NB4 (cell line): ENCODE measurements around the gene SH3D19.
"Not testable (repeated sequence)": the region's sequence is repeated elsewhere in the genome, so short reads cannot be mapped to it uniquely, and the experiment has no call there.

Experiments used
- DNase-seq: peaks from one replicate; pipeline ENCODE4 v3.0.0; 2010; ENCODE audit warnings: low read depth
- H3K4me3 ChIP-seq: one replicate; pipeline ENCODE4 v1.5.1; 2011; ENCODE audit warnings: mild to moderate bottlenecking, low read depth, low read length, moderate library complexity
- CTCF ChIP-seq: IDR thresholded peaks from one replicate; pipeline ENCODE4 v1.5.1; 2012; ENCODE audit warnings: low read depth, low read length
- MAX ChIP-seq: IDR thresholded peaks from 2 replicates; pipeline ENCODE4 v1.6.1; 2011; ENCODE audit warnings: low read depth, low read length
- MYC ChIP-seq: IDR thresholded peaks from 2 replicates; pipeline ENCODE4 v1.6.1; 2011; ENCODE audit warnings: low read depth, low read length
- POLR2A ChIP-seq: IDR thresholded peaks from 2 replicates; pipeline ENCODE4 v1.6.1; 2011; ENCODE audit warnings: mild to moderate bottlenecking; ENCODE audit not compliant: insufficient read length; ENCODE audit errors: extremely low read depth

The SH3D19 gene

GRCh38 chr4:151263455-151263854 is 62.0 kb downstream of the SH3D19 start:
- no peak for DNase-seq
- TF ChIP-seq CTCF (no peak), POLR2A (no peak), MAX (no peak), MYC (no peak)
- no peak overlapping the region for H3K4me3 ChIP-seq

- TF ChIP-seq MYC (no peak), POLR2A (no peak), MAX (no peak), CTCF (no peak)
- DNase-seq, result no peak
- no peak overlapping the region for H3K4me3 ChIP-seq
Measured at GRCh38 chr4:151260526-151260925, 64.9 kb downstream of the SH3D19 start.

GRCh38 chr4:151259752-151260151 is 65.7 kb downstream of the SH3D19 start:
- no peak overlapping the region for H3K4me3 ChIP-seq
- no peak for TF ChIP-seq MYC
- TF ChIP-seq POLR2A, result no peak
- TF ChIP-seq CTCF, result no peak
- TF ChIP-seq MAX, result no peak
- DNase-seq, result no peak

- H3K4me3 ChIP-seq, result no peak overlapping the region
- TF ChIP-seq CTCF (no peak), POLR2A (no peak), MAX (no peak), MYC (no peak)
- DNase-seq, result no peak
Measured at GRCh38 chr4:151257704-151258103, 67.7 kb downstream of the SH3D19 start.

GRCh38 chr4:151256134-151256533 is 69.3 kb downstream of the SH3D19 start:
- TF ChIP-seq POLR2A, result no peak
- H3K4me3 ChIP-seq, result no peak overlapping the region
- DNase-seq, result no peak

- not testable (repeated sequence) for H3K4me3 ChIP-seq, DNase-seq
Measured at GRCh38 chr4:151255680-151256079, 69.7 kb downstream of the SH3D19 start.

GRCh38 chr4:151255226-151255625 is 70.2 kb downstream of the SH3D19 start:
- DNase-seq, result not testable (repeated sequence)

More at GRCh38 chr4:151255226-151255625, 70.2 kb downstream of the SH3D19 start:
- not testable (repeated sequence) for H3K4me3 ChIP-seq
